Tibial nerve (tissue), 3 donors: ENCODE measurements around the gene PLCB4.

Experiments used
- CTCF ChIP-seq, 5 experiments: fragments of 200-600 bp in 3 of 5; fragments of 450-650 bp in 2 of 5; sonication (generic) in 3 of 5; IDR thresholded peaks; one replicate each; pipeline ENCODE4 v1.5.1; 2016 to 2019; ENCODE audit warnings: antibody characterized with exemption in 5 of 5, mild to moderate bottlenecking in 3 of 5, moderate library complexity in 2 of 5
- POLR2A ChIP-seq, 2 donors: fragments of 450-650 bp; IDR thresholded peaks; one replicate each; pipeline ENCODE4 v1.6.1; 2017; ENCODE audit warnings: antibody characterized with exemption in 2 of 2, mild to moderate bottlenecking in 2 of 2, moderate library complexity in 2 of 2

- TF ChIP-seq POLR2A (IDR thresholded peaks at IDR 0.05), result no peak
- TF ChIP-seq CTCF (IDR thresholded peaks at IDR 0.05), result no peak
Measured at GRCh38 chr20:9369557-9369956, 300.7 kb downstream of the PLCB4 start.
